GM23248 (cell line): ENCODE results near the gene PARP8.

ENCODE experiments used
- EZH2 ChIP-seq: fragments of 200-600 bp; sonication (generic); IDR thresholded peaks from 2 replicates; pipeline ENCODE4 v1.6.1; 2018; ENCODE audit warnings: antibody characterized with exemption, mild to moderate bottlenecking; ENCODE audit not compliant: insufficient read depth, poor library complexity, severe bottlenecking
- EZH2phosphoT487 ChIP-seq: fragments of 200-600 bp; sonication (generic); IDR thresholded peaks from 2 replicates; pipeline ENCODE4 v1.6.1; 2018; ENCODE audit warnings: antibody characterized with exemption, moderate library complexity, mild to moderate bottlenecking, low read depth; ENCODE audit not compliant: insufficient read depth

GRCh38 chr5:50767588-50767987 is 101.2 kb downstream of the PARP8 start:
- TF ChIP-seq EZH2 (no peak), EZH2phosphoT487 (no peak)
